ENCODE data around the gene TMEM144.

The TMEM144 gene

DNA sequence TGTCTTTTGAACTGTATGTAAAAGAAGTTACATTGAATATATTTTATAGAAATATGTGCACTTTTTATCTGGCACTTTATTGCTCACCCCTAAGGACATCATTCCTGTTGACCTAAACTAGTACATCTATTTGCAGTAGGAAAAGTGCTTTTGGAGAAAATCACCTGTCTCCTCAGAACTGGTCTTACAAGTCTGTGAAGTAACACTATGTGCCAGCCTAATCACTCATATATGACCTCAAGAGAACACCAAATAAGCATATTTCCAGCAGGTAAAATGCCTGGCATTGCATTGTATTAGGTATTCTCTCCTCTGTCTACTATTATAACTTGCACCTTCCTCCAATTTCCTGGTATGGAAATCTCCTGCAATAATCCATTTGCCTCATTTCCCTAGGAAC, 33.5 kb upstream of the TMEM144 start:
- no peak overlapping the region for H3K4me3 ChIP-seq (ENCODE audit: insufficient read length, low read depth)
- no peaks in the 10 kb centered on the region for H3K9me3 ChIP-seq (ENCODE audit: insufficient read depth, low read length)
- no peak for DNase-seq (ENCODE audit: low read depth, low spot score)
- no peaks in the 10 kb centered on the region for H3K36me3 ChIP-seq (ENCODE audit: insufficient read depth, insufficient read length, low read length)
- no peak overlapping the region for H3K9ac ChIP-seq (ENCODE audit: insufficient read length, low read depth)
- no peaks in the 10 kb centered on the region for H3K27me3 ChIP-seq (ENCODE audit: insufficient read depth, insufficient read length)
- H3K4me1 ChIP-seq (ENCODE audit: insufficient read depth, insufficient read length): no peaks in the 10 kb centered on the region
- no peak for TF ChIP-seq YY1 (IDR thresholded peaks at IDR 0.05; ENCODE audit: insufficient read depth, insufficient read length)
- no peak for TF ChIP-seq ZNF274 (IDR thresholded peaks at IDR 0.05; ENCODE audit: low read depth, low read length)
- no peak for TF ChIP-seq SUZ12 (IDR thresholded peaks at IDR 0.05; ENCODE audit: extremely low read depth, insufficient read depth, insufficient read length)

DNA sequence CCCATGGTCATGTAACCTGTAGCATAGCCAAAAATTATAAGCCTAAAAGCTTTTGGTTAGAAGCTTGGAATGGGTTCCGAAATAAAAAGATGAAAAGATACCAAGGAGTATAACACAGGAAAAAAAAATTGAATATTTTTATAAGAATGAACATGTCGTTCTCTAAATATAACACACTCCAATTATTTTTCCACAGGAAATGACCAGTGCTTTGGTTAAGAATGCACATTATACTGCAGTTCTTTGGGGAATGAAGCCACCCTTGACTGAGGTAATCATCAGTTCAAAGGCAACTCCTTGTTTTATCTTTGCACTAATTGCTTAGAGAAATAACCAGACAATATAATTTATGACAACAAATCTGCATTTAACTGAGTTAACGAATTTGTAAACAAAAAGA, 30.8 kb upstream of the TMEM144 start:
- Histone ChIP-seq H3K36me3 (ENCODE audit: insufficient read depth, insufficient read length, low read length) (no peaks in the 10 kb centered on the region), H3K4me1 (ENCODE audit: insufficient read depth, insufficient read length) (peaks cover 3% of the 10 kb centered on the region), H3K9ac (ENCODE audit: insufficient read length, low read depth) (no peak overlapping the region), H3K4me3 (ENCODE audit: insufficient read length, low read depth) (no peak overlapping the region), H3K27me3 (ENCODE audit: insufficient read depth, insufficient read length) (no peaks in the 10 kb centered on the region), H3K9me3 (ENCODE audit: insufficient read depth, low read length) (no peaks in the 10 kb centered on the region)
- no peak for TF ChIP-seq ZNF274 (IDR thresholded peaks at IDR 0.05; ENCODE audit: low read depth, low read length)
- no peak for TF ChIP-seq YY1 (IDR thresholded peaks at IDR 0.05; ENCODE audit: insufficient read depth, insufficient read length)
- TF ChIP-seq SUZ12 (IDR thresholded peaks at IDR 0.05; ENCODE audit: extremely low read depth, insufficient read depth, insufficient read length): no peak
- no peak for DNase-seq (ENCODE audit: low read depth, low spot score)

- H3K4me1 ChIP-seq (ENCODE audit: insufficient read depth, insufficient read length): peaks cover 3% of the 10 kb centered on the region
- H3K36me3 ChIP-seq (ENCODE audit: insufficient read depth, insufficient read length, low read length): no peaks in the 10 kb centered on the region
- TF ChIP-seq YY1 (IDR thresholded peaks at IDR 0.05; ENCODE audit: insufficient read depth, insufficient read length) (no peak), SUZ12 (IDR thresholded peaks at IDR 0.05; ENCODE audit: extremely low read depth, insufficient read depth, insufficient read length) (no peak)
- DNase-seq (ENCODE audit: low read depth, low spot score): no peak
- no peak overlapping the region for H3K9ac ChIP-seq (ENCODE audit: insufficient read length, low read depth)
- no peaks in the 10 kb centered on the region for H3K27me3 ChIP-seq (ENCODE audit: insufficient read depth, insufficient read length)
- no peak overlapping the region for H3K4me3 ChIP-seq (ENCODE audit: insufficient read length, low read depth)
- no peaks in the 10 kb centered on the region for H3K9me3 ChIP-seq (ENCODE audit: insufficient read depth, low read length)
Observed at GRCh38 chr4:158181906-158182305, 28.4 kb upstream of the TMEM144 start.

DNA sequence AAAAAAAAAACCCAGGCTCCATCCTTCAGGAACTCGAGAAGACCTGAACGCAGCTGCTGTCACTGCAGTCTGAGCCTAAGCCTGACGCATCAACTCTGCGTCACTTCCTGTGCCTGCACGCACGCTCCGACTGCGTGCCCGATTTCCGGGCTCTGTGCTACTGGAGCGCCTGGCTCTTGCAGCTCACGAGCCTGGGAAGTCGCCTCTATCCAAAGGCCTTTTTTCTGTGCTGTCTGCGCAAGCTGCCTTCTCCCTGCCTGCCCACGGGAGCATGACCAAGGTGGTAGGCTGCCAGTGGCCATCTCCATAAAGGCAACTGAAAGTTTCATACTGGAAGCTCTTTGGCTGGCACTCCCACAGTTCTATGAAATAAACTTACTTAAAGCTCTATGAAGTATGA, 27.6 kb upstream of the TMEM144 start:
- Histone ChIP-seq H3K9me3 (ENCODE audit: insufficient read depth, low read length) (no peaks in the 10 kb centered on the region), H3K4me3 (ENCODE audit: insufficient read length, low read depth) (no peak overlapping the region), H3K36me3 (ENCODE audit: insufficient read depth, insufficient read length, low read length) (no peaks in the 10 kb centered on the region), H3K9ac (ENCODE audit: insufficient read length, low read depth) (no peak overlapping the region), H3K4me1 (ENCODE audit: insufficient read depth, insufficient read length) (peaks cover 3% of the 10 kb centered on the region), H3K27me3 (ENCODE audit: insufficient read depth, insufficient read length) (no peaks in the 10 kb centered on the region)
- no peak for TF ChIP-seq ZNF274 (IDR thresholded peaks at IDR 0.05; ENCODE audit: low read depth, low read length)
- no peak for TF ChIP-seq YY1 (IDR thresholded peaks at IDR 0.05; ENCODE audit: insufficient read depth, insufficient read length)
- no peak for TF ChIP-seq SUZ12 (IDR thresholded peaks at IDR 0.05; ENCODE audit: extremely low read depth, insufficient read depth, insufficient read length)
- DNase-seq (ENCODE audit: low read depth, low spot score): no peak

GRCh38 chr4:158186815-158187214, 23.5 kb upstream of the TMEM144 start:
- TF ChIP-seq YY1 (IDR thresholded peaks at IDR 0.05; ENCODE audit: insufficient read depth, insufficient read length): no peak
- no peak for TF ChIP-seq SUZ12 (IDR thresholded peaks at IDR 0.05; ENCODE audit: extremely low read depth, insufficient read depth, insufficient read length)
- Histone ChIP-seq H3K36me3 (ENCODE audit: insufficient read depth, insufficient read length, low read length) (no peaks in the 10 kb centered on the region), H3K9ac (ENCODE audit: insufficient read length, low read depth) (no peak overlapping the region), H3K4me3 (ENCODE audit: insufficient read length, low read depth) (no peak overlapping the region), H3K9me3 (ENCODE audit: insufficient read depth, low read length) (no peaks in the 10 kb centered on the region), H3K27me3 (ENCODE audit: insufficient read depth, insufficient read length) (no peaks in the 10 kb centered on the region), H3K4me1 (ENCODE audit: insufficient read depth, insufficient read length) (peaks cover 3% of the 10 kb centered on the region)
- no peak for DNase-seq (ENCODE audit: low read depth, low spot score)

DNA sequence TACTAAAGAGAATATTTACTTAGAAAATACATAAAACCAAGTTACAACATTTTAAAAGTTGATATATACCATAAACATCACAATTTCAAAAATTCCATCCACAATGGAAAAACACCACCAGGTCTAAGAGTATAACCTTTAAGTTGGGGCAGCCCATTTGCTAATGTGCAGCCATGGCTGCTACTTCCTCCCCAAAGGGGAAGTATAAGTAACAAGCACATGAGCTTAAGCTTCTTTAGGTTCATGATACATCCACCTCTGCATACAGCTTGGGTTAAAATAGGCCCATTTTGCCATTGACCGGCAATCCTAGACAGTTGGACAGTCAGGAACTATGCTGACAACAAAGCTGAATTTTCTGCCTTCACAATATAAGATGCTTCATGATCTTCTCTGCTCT, 20.9 kb upstream of the TMEM144 start:
- H3K9ac ChIP-seq (ENCODE audit: insufficient read length, low read depth): no peak overlapping the region
- no peaks in the 10 kb centered on the region for H3K27me3 ChIP-seq (ENCODE audit: insufficient read depth, insufficient read length)
- no peaks in the 10 kb centered on the region for H3K4me1 ChIP-seq (ENCODE audit: insufficient read depth, insufficient read length)
- no peaks in the 10 kb centered on the region for H3K9me3 ChIP-seq (ENCODE audit: insufficient read depth, low read length)
- DNase-seq (ENCODE audit: low read depth, low spot score): no peak
- H3K4me3 ChIP-seq (ENCODE audit: insufficient read length, low read depth): no peak overlapping the region
- H3K36me3 ChIP-seq (ENCODE audit: insufficient read depth, insufficient read length, low read length): no peaks in the 10 kb centered on the region
- no peak for TF ChIP-seq ZNF274 (IDR thresholded peaks at IDR 0.05; ENCODE audit: low read depth, low read length)
- no peak for TF ChIP-seq SUZ12 (IDR thresholded peaks at IDR 0.05; ENCODE audit: extremely low read depth, insufficient read depth, insufficient read length)
- TF ChIP-seq YY1 (IDR thresholded peaks at IDR 0.05; ENCODE audit: insufficient read depth, insufficient read length): no peak

DNA sequence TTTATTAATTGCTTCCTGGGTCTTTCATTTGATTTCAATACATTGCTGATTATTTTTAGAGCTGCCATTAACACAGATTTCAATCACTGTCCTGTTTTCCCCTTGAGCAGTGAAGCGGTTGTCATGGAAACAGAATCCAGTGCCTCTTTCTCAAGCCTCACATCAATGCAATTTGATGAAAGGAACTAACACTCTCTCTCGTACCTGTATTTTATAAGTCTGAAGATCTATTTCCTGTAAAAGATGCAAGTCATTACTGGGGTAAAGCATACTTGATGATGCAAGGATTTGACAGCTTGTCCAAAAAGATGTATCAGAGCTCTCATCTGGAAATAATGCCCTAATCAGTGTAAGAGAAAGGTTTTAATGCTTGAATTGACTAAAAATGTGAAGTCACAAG, 19.6 kb upstream of the TMEM144 start:
- Histone ChIP-seq H3K36me3 (ENCODE audit: insufficient read depth, insufficient read length, low read length) (no peaks in the 10 kb centered on the region), H3K4me3 (ENCODE audit: insufficient read length, low read depth) (no peak overlapping the region), H3K4me1 (ENCODE audit: insufficient read depth, insufficient read length) (no peaks in the 10 kb centered on the region), H3K27me3 (ENCODE audit: insufficient read depth, insufficient read length) (no peaks in the 10 kb centered on the region), H3K9ac (ENCODE audit: insufficient read length, low read depth) (no peak overlapping the region), H3K9me3 (ENCODE audit: insufficient read depth, low read length) (no peaks in the 10 kb centered on the region)
- no peak for DNase-seq (ENCODE audit: low read depth, low spot score)
- TF ChIP-seq ZNF274 (IDR thresholded peaks at IDR 0.05; ENCODE audit: low read depth, low read length) (no peak), YY1 (IDR thresholded peaks at IDR 0.05; ENCODE audit: insufficient read depth, insufficient read length) (no peak), SUZ12 (IDR thresholded peaks at IDR 0.05; ENCODE audit: extremely low read depth, insufficient read depth, insufficient read length) (no peak)

Measured in NT2/D1 (cell line).